Measurements from ENCODE around the gene PRCD. TPM values are rescaled to one million over a fixed set of nuclear protein-coding genes. Genes with fewer than 3 reads are reported as not detected.
"Not testable (repeated sequence)": the region's sequence is repeated elsewhere in the genome, so short reads cannot be mapped to it uniquely, and the experiment has no call there.

PRCD gene
- total RNA-seq, 1 donor: 2.2 TPM

- H3K4me3 ChIP-seq (ENCODE audit: low read depth, low read length): no peak overlapping the region
- DNase-seq (ENCODE audit: low read depth): no peak
- TF ChIP-seq, protein P1, sequence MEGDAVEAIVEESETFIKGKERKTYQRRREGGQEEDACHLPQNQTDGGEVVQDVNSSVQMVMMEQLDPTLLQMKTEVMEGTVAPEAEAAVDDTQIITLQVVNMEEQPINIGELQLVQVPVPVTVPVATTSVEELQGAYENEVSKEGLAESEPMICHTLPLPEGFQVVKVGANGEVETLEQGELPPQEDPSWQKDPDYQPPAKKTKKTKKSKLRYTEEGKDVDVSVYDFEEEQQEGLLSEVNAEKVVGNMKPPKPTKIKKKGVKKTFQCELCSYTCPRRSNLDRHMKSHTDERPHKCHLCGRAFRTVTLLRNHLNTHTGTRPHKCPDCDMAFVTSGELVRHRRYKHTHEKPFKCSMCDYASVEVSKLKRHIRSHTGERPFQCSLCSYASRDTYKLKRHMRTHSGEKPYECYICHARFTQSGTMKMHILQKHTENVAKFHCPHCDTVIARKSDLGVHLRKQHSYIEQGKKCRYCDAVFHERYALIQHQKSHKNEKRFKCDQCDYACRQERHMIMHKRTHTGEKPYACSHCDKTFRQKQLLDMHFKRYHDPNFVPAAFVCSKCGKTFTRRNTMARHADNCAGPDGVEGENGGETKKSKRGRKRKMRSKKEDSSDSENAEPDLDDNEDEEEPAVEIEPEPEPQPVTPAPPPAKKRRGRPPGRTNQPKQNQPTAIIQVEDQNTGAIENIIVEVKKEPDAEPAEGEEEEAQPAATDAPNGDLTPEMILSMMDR (IDR thresholded peaks at IDR 0.05; ENCODE audit: insufficient read depth, low read depth, low read length): no peak
Measured at GRCh38 chr17:76513306-76513692, 26.5 kb upstream of the PRCD start.

DNA sequence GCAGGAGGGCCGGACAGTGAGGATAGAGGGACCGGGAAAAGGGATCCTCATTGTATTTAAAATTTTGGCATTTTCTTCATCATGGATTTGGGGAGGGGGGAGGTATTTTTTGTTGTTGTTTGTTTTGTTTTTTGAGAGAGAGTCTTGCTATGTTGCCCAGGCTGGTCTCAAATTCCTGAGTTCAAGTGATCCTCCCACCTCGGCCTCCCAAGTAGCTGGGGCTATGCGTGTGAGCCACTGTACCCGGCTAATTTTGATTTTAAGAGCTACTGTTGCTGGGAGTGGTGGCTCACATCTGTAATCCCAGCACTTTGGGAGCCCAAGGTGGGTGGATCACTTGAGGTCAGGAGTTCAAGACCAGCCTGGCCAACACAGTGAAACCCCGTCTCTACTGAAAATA, 25.5 kb upstream of the PRCD start:
- not testable (repeated sequence) for H3K4me3 ChIP-seq (ENCODE audit: low read depth, low read length); DNase-seq (ENCODE audit: low read depth)

DNA sequence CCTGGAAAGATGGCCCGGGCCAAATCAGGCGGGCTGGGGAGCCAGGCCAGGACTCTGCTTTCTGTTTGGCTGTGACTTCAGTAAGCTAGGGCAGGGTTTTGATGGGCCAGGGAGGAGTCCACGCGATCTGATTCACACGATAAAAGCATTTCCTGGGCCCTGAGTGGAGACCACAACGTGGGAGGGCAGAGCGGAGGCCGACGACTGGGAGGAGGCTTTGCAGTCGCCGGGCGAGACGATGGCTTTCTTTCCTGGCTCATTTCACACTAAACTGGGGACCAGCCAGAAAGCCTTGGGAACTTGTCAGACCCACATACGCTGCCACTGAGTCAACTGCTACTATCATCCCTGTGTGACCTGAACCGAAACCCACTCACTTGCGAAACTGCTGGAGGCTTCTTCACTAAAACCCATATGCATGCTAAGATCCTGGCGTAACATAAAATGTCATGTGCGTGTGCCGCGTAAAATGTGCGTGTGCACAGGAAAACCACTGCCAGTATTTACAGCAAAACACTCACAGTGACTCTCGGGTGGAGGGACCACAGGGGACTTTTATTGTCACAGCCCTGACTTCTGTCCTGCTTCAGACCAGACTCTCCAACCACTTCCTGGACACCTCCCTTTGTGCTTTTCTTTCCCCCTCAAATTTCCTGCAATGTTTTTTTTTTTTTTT, 24.4 kb upstream of the PRCD start:
- TF ChIP-seq, protein P1 (IDR thresholded peaks at IDR 0.05; ENCODE audit: insufficient read depth, low read depth, low read length): no peak
- peak overlapping the region; percentile 28 for H3K4me3 ChIP-seq (ENCODE audit: low read depth, low read length)
- DNase-seq (ENCODE audit: low read depth): peak; percentile 98

- H3K4me3 ChIP-seq (ENCODE audit: low read depth, low read length): no peak overlapping the region
- TF ChIP-seq, protein P1 (IDR thresholded peaks at IDR 0.05; ENCODE audit: insufficient read depth, low read depth, low read length): no peak
- no peak for DNase-seq (ENCODE audit: low read depth)
Measured at GRCh38 chr17:76517638-76518038, 22.2 kb upstream of the PRCD start.

DNA sequence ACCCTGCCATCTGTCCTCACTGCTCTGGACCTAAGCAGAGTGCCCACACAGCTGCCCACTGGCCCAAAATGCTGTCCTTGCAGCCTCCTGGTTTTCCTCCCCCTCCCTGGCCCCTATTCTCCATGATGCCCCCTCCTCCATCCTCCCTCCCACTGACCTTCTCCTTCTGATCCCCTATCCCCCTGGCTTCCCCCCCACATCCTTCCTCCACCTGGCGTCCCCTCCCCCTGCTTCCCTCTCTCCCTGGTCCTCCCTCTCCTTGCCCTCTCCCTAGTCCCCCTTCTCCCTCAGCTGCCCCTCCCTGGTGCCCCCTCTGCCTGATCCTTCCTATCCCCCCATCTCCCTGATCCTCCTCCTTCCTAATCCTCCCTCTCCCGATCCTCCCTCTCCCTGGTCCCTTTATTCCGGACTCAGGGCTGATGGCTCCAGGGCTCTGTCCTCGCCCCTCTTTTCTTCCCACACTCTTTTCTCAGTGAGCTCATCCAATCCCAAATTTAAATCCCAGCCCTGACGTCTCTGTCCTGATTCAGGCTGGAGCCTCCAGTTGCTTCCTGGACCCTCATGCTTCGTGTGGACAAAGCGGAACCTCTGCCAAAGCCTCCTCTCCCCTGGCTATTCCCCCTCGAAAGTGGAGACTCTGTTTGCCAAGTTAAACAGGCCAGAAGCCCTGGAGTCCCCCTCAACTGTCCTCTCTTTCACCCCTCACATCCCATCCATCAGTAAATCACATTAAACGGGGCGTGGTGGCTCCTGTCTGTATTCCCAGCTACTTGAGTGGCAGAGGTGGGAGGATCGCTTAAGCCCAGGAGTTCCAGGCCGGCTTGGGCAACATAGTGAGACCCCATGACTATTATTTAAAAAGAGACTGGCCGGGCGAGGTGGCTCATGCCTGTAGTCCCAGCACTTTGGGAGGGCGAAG, 20.5 kb upstream of the PRCD start:
- DNase-seq (ENCODE audit: low read depth): no peak
- no peak overlapping the region for H3K4me3 ChIP-seq (ENCODE audit: low read depth, low read length)

DNA sequence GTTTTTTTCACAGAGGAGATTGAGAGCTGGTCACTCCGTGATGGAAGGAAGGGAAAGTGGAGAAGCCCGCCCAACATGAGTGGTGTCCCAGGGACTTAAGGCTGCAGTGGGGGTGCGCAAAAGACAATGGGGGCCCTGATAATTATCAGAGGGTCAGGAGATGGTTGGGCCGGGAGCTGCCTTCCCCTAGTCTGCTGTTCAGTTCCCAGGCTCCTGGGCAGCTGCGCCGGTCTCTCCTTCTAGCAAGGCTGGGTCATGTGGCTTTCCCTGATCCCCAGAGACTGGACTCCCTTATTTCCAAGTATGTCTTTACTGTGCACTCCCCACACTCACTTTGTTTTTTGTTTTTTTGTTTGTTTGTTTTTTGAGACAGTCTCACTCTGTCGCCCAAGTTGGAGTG, 18.6 kb upstream of the PRCD start:
- H3K4me3 ChIP-seq (ENCODE audit: low read depth, low read length): no peak overlapping the region
- no peak for DNase-seq (ENCODE audit: low read depth)
- TF ChIP-seq, protein P1 (IDR thresholded peaks at IDR 0.05; ENCODE audit: insufficient read depth, low read depth, low read length): no peak

More for the DNA sequence above, 20.5 kb upstream of the PRCD start:
- TF ChIP-seq, protein P1 (IDR thresholded peaks at IDR 0.05; ENCODE audit: insufficient read depth, low read depth, low read length): no peak

GRCh38 chr17:76521683-76522082, 18.2 kb upstream of the PRCD start:
- not testable (repeated sequence) for H3K4me3 ChIP-seq (ENCODE audit: low read depth, low read length)

More at GRCh38 chr17:76521683-76522082, 18.2 kb upstream of the PRCD start:
- DNase-seq (ENCODE audit: low read depth): not testable (repeated sequence)

All from fibroblast of villous mesenchyme (primary cell).